Panc1 (cell line): ENCODE data around the gene CUTA.

Experiments
- SIN3A ChIP-seq: IDR thresholded peaks from 2 replicates; pipeline ENCODE4 v1.6.1; 2012; ENCODE audit warnings: low read depth, mild to moderate bottlenecking, low read length, moderate library complexity, borderline replicate concordance; ENCODE audit not compliant: insufficient read depth
- TF ChIP-seq, protein P1 (sequence below): fragments of 450-650 bp; IDR thresholded peaks from 2 replicates; pipeline ENCODE4 v1.5.1; 2017; ENCODE audit warnings: mild to moderate bottlenecking
- TF ChIP-seq, protein P2 (sequence below), 2 experiments: IDR thresholded peaks; 2 replicates each; pipeline ENCODE4 v1.6.1; 2011 to 2012; ENCODE audit warnings: low read depth in 2 of 2, control low read depth in 1 of 2, low read length in 1 of 2, mild to moderate bottlenecking in 1 of 2, moderate library complexity in 1 of 2; ENCODE audit not compliant: insufficient read depth in 1 of 2

DNA sequence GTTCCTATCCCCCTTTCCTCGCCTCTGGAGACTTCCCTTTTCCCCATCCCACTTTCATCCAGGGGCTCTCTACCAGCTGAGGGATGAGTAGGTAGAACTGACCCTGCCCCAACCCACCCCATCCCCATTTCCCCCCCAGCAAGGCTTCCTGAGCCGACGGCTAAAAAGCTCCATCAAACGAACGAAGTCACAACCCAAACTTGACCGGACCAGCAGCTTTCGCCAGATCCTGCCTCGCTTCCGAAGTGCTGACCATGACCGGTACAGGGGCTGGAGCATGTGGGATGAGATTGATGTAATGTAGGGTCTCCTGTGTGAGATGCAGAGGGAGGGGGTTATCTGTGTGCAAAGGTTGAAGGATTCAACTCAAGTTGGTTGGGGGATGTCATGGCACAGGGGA is 14.6 kb upstream of the CUTA start:
- TF ChIP-seq, protein P1, sequence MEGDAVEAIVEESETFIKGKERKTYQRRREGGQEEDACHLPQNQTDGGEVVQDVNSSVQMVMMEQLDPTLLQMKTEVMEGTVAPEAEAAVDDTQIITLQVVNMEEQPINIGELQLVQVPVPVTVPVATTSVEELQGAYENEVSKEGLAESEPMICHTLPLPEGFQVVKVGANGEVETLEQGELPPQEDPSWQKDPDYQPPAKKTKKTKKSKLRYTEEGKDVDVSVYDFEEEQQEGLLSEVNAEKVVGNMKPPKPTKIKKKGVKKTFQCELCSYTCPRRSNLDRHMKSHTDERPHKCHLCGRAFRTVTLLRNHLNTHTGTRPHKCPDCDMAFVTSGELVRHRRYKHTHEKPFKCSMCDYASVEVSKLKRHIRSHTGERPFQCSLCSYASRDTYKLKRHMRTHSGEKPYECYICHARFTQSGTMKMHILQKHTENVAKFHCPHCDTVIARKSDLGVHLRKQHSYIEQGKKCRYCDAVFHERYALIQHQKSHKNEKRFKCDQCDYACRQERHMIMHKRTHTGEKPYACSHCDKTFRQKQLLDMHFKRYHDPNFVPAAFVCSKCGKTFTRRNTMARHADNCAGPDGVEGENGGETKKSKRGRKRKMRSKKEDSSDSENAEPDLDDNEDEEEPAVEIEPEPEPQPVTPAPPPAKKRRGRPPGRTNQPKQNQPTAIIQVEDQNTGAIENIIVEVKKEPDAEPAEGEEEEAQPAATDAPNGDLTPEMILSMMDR = no peak
- TF ChIP-seq, protein P2, sequence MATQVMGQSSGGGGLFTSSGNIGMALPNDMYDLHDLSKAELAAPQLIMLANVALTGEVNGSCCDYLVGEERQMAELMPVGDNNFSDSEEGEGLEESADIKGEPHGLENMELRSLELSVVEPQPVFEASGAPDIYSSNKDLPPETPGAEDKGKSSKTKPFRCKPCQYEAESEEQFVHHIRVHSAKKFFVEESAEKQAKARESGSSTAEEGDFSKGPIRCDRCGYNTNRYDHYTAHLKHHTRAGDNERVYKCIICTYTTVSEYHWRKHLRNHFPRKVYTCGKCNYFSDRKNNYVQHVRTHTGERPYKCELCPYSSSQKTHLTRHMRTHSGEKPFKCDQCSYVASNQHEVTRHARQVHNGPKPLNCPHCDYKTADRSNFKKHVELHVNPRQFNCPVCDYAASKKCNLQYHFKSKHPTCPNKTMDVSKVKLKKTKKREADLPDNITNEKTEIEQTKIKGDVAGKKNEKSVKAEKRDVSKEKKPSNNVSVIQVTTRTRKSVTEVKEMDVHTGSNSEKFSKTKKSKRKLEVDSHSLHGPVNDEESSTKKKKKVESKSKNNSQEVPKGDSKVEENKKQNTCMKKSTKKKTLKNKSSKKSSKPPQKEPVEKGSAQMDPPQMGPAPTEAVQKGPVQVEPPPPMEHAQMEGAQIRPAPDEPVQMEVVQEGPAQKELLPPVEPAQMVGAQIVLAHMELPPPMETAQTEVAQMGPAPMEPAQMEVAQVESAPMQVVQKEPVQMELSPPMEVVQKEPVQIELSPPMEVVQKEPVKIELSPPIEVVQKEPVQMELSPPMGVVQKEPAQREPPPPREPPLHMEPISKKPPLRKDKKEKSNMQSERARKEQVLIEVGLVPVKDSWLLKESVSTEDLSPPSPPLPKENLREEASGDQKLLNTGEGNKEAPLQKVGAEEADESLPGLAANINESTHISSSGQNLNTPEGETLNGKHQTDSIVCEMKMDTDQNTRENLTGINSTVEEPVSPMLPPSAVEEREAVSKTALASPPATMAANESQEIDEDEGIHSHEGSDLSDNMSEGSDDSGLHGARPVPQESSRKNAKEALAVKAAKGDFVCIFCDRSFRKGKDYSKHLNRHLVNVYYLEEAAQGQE (IDR thresholded peaks at IDR 0.05; ENCODE audit: insufficient read depth in 1 of 2, low read depth in 2 of 2, low read length in 1 of 2) = no peak
- TF ChIP-seq SIN3A = no peak
